C4-2B (cell line): ENCODE measurements around the gene GRB14.

ENCODE experiments used
- CTCF ChIP-seq: fragments of 450-650 bp; conservative IDR thresholded peaks from 2 replicates; pipeline ENCODE4 v1.5.1; 2017; ENCODE audit warnings: mild to moderate bottlenecking
- ZFX ChIP-seq: fragments of 450-650 bp; IDR thresholded peaks from 2 replicates; pipeline ENCODE4 v1.6.1; 2017

- TF ChIP-seq ZFX = no peak
- TF ChIP-seq CTCF = no peak
Observed at GRCh38 chr2:164515030-164515429, 106.3 kb downstream of the GRB14 start.
